Activated T-helper 2 cell treated with anti-CD3 and anti-CD28 coated beads, Interferon-gamma antibody, Interleukin-2, Interleukin-4, amounts not matched to agents 10 μg/mL and 5 μg/mL and 100 μg/mL, durations not matched to agents 14 hours and 24 hours and 36 hours (primary cell): Measurements from ENCODE around the gene NUP42. TPM values are rescaled to one million over a fixed set of nuclear protein-coding genes. Genes with fewer than 3 reads are reported as not detected.
"Not testable (repeated sequence)": the region's sequence is repeated elsewhere in the genome, so short reads cannot be mapped to it uniquely, and the experiment has no call there.

Source experiments
- DNase-seq: peaks from one replicate; pipeline ENCODE4 v3.0.0; 2021; ENCODE audit warnings: low spot score
- H3K27ac Mint-ChIP-seq: one replicate; pipeline ENCODE4 v1.8.0; 2021; ENCODE audit warnings: mixed read lengths
- H3K27me3 Mint-ChIP-seq: one replicate; pipeline ENCODE4 v1.8.0; 2021; ENCODE audit warnings: low read depth, mixed read lengths
- H3K36me3 Mint-ChIP-seq: one replicate; pipeline ENCODE4 v1.8.0; 2021; ENCODE audit warnings: low read depth, mixed read lengths
- H3K4me1 Mint-ChIP-seq: one replicate; pipeline ENCODE4 v1.8.0; 2021; ENCODE audit warnings: low read depth, mixed read lengths
- H3K4me3 Mint-ChIP-seq: one replicate; pipeline ENCODE4 v1.8.0; 2021; ENCODE audit warnings: low read depth, mild to moderate bottlenecking, moderate library complexity, mixed read lengths
- H3K9me3 Mint-ChIP-seq: one replicate; pipeline ENCODE4 v1.8.0; 2021; ENCODE audit warnings: mixed read lengths
- intact Hi-C: fragments of 100-400 bp; cut with micrococcal nuclease; formaldehyde crosslinking; loops from one replicate; pipeline ENCODE4 v1.15.1; 2023
- total RNA-seq: library from RNA; stranded (reverse); gene quantifications from 2 replicates; pipeline ENCODE4 v1.2.3, GENCODE V29; 2022

NUP42 gene
- total RNA-seq, 1 donor from 2014 or later: 52.2 TPM

GRCh38 chr7:23183279-23184012, 1.6 kb downstream of the NUP42 start:
- Mint-ChIP-seq H3K27ac (peak overlapping the region; percentile 75), H3K4me3 (peak overlapping the region; percentile 89), H3K4me1 (peaks cover 35% of the 10 kb centered on the region), H3K27me3 (peaks cover 7% of the 10 kb centered on the region), H3K9me3 (no peaks in the 10 kb centered on the region), H3K36me3 (peaks cover 36% of the 10 kb centered on the region)
- intact Hi-C loops: loop anchor here (5.0 to 10.0 kb wide), 5 partner anchors 96 to 1941 kb away; partner anchors contain the start of genes CYCS, HYCC1 and IGF2BP3
- no peak for DNase-seq

GRCh38 chr7:23184291-23184690, 2.4 kb downstream of the NUP42 start:
- peak overlapping the region; percentile 89 for H3K4me3 Mint-ChIP-seq
- H3K27me3 Mint-ChIP-seq: no peaks in the 10 kb centered on the region
- no peaks in the 10 kb centered on the region for H3K9me3 Mint-ChIP-seq
- H3K36me3 Mint-ChIP-seq: peaks cover 44% of the 10 kb centered on the region
- no peak overlapping the region for H3K27ac Mint-ChIP-seq
- DNase-seq: no peak
- intact Hi-C loops: loop anchor here (5.0 to 10.0 kb wide), 5 partner anchors 97 to 1941 kb away; partner anchors contain the start of genes CYCS, HYCC1 and IGF2BP3
- H3K4me1 Mint-ChIP-seq: peaks cover 35% of the 10 kb centered on the region

GRCh38 chr7:23184709-23185359, 3.0 kb downstream of the NUP42 start:
- intact Hi-C loops: loop anchor here (5.0 to 10.0 kb wide), 5 partner anchors 98 to 1940 kb away; partner anchors contain the start of genes CYCS, HYCC1 and IGF2BP3
- Mint-ChIP-seq H3K27ac (no peak overlapping the region), H3K27me3 (no peaks in the 10 kb centered on the region), H3K4me1 (peaks cover 35% of the 10 kb centered on the region), H3K36me3 (peaks cover 45% of the 10 kb centered on the region), H3K9me3 (no peaks in the 10 kb centered on the region), H3K4me3 (no peak overlapping the region)
- DNase-seq: no peak

- no peak for DNase-seq
- H3K36me3 Mint-ChIP-seq: peaks cover 48% of the 10 kb centered on the region
- no peaks in the 10 kb centered on the region for H3K27me3 Mint-ChIP-seq
- no peak overlapping the region for H3K4me3 Mint-ChIP-seq
- H3K27ac Mint-ChIP-seq: no peak overlapping the region
- intact Hi-C loops: loop anchor here (10.0 kb wide), 2 partner anchors 331 to 1939 kb away; partner anchors contain the start of gene CYCS
- peaks cover 29% of the 10 kb centered on the region for H3K4me1 Mint-ChIP-seq
- no peaks in the 10 kb centered on the region for H3K9me3 Mint-ChIP-seq
Measured at GRCh38 chr7:23185980-23186379, 4.1 kb downstream of the NUP42 start.

- Mint-ChIP-seq H3K4me1 (peaks cover 5% of the 10 kb centered on the region), H3K4me3 (no peak overlapping the region), H3K27me3 (no peaks in the 10 kb centered on the region), H3K27ac (no peak overlapping the region), H3K9me3 (no peaks in the 10 kb centered on the region), H3K36me3 (peaks cover 52% of the 10 kb centered on the region)
- DNase-seq: no peak
- intact Hi-C loops: no loop called here
Measured at GRCh38 chr7:23191022-23191421, 9.2 kb downstream of the NUP42 start.

- H3K4me3 Mint-ChIP-seq, H3K27me3 Mint-ChIP-seq, H3K9me3 Mint-ChIP-seq, H3K27ac Mint-ChIP-seq, DNase-seq, intact Hi-C loops, H3K4me1 Mint-ChIP-seq: not testable (repeated sequence)
- H3K36me3 Mint-ChIP-seq: peaks cover 48% of the 10 kb centered on the region
Measured at GRCh38 chr7:23193650-23194227, 11.9 kb downstream of the NUP42 start.

- no peak for DNase-seq
- Mint-ChIP-seq H3K9me3 (no peaks in the 10 kb centered on the region), H3K27me3 (no peaks in the 10 kb centered on the region), H3K36me3 (peaks cover 57% of the 10 kb centered on the region), H3K4me1 (no peaks in the 10 kb centered on the region), H3K27ac (no peak overlapping the region), H3K4me3 (no peak overlapping the region)
- intact Hi-C loops: no loop called here
Measured at GRCh38 chr7:23196306-23196705, 14.5 kb downstream of the NUP42 start.

GRCh38 chr7:23197745-23198144, 15.9 kb downstream of the NUP42 start:
- H3K4me1 Mint-ChIP-seq, H3K9me3 Mint-ChIP-seq, H3K27ac Mint-ChIP-seq, H3K27me3 Mint-ChIP-seq, H3K4me3 Mint-ChIP-seq, DNase-seq, intact Hi-C loops: not testable (repeated sequence)
- H3K36me3 Mint-ChIP-seq: peaks cover 57% of the 10 kb centered on the region

- H3K36me3 Mint-ChIP-seq: peaks cover 73% of the 10 kb centered on the region
- H3K27ac Mint-ChIP-seq: no peak overlapping the region
- H3K4me1 Mint-ChIP-seq: peaks cover under 1% of the 10 kb centered on the region
- H3K9me3 Mint-ChIP-seq: no peaks in the 10 kb centered on the region
- H3K27me3 Mint-ChIP-seq: peaks cover 3% of the 10 kb centered on the region
- H3K4me3 Mint-ChIP-seq: no peak overlapping the region
- intact Hi-C loops: no loop called here
- no peak for DNase-seq
Measured at GRCh38 chr7:23200331-23200730, 18.5 kb downstream of the NUP42 start.

GRCh38 chr7:23204241-23204640, 22.4 kb downstream of the NUP42 start:
- DNase-seq: no peak
- peaks cover 4% of the 10 kb centered on the region for H3K4me1 Mint-ChIP-seq
- peaks cover 63% of the 10 kb centered on the region for H3K36me3 Mint-ChIP-seq
- H3K27me3 Mint-ChIP-seq: peaks cover 28% of the 10 kb centered on the region
- H3K27ac Mint-ChIP-seq: no peak overlapping the region
- H3K4me3 Mint-ChIP-seq: no peak overlapping the region
- no peaks in the 10 kb centered on the region for H3K9me3 Mint-ChIP-seq
- intact Hi-C loops: no loop called here

- H3K27me3 Mint-ChIP-seq: peaks cover 28% of the 10 kb centered on the region
- H3K27ac Mint-ChIP-seq: no peak overlapping the region
- H3K4me1 Mint-ChIP-seq: peaks cover 4% of the 10 kb centered on the region
- no peak for DNase-seq
- H3K9me3 Mint-ChIP-seq: no peaks in the 10 kb centered on the region
- peaks cover 52% of the 10 kb centered on the region for H3K36me3 Mint-ChIP-seq
- intact Hi-C loops: no loop called here
- H3K4me3 Mint-ChIP-seq: peak overlapping the region; percentile 45
Measured at GRCh38 chr7:23205577-23205908, 23.7 kb downstream of the NUP42 start.

- intact Hi-C loops: no loop called here
- H3K4me1 Mint-ChIP-seq: peaks cover 4% of the 10 kb centered on the region
- H3K36me3 Mint-ChIP-seq: peaks cover 46% of the 10 kb centered on the region
- no peak overlapping the region for H3K27ac Mint-ChIP-seq
- H3K9me3 Mint-ChIP-seq: no peaks in the 10 kb centered on the region
- peaks cover 28% of the 10 kb centered on the region for H3K27me3 Mint-ChIP-seq
- peak overlapping the region; percentile 45 for H3K4me3 Mint-ChIP-seq
- DNase-seq: no peak
Measured at GRCh38 chr7:23205909-23206767, 24.3 kb downstream of the NUP42 start.
